Adipose tissue (tissue), 3 donors: ENCODE data around the gene ANXA8L1. TPM values are rescaled to one million over a fixed set of nuclear protein-coding genes. Genes with fewer than 3 reads are reported as not detected.
"Not testable (repeated sequence)": the region's sequence is repeated elsewhere in the genome, so short reads cannot be mapped to it uniquely, and the experiment has no call there.

Experiments used
- H3K27ac ChIP-seq: one replicate; pipeline ENCODE4 v1.5.1; 2013; ENCODE audit warnings: low read depth, low read length
- WGBS, 3 donors: extraction: QIAGEN DNeasy Blood & Tissue Kit; methylation state at CpG; one replicate each; pipeline ENCODE4 v1.1.7; 2013; 5-methylcytosine and 5-hydroxymethylcytosine counted together
- polyA plus RNA-seq, 3 donors: library from polyadenylated mRNA; stranded (reverse); fragments of 200-250 nt; gene quantifications; one replicate each; pipeline ENCODE4 v1.2.3, GENCODE V29; 2013
- donor health status: healthy with polysubstance abuse.
- donor health status: Bipolar disorder and iron deficiency.
- donor health status: healthy.

Gene ANXA8L1
- polyA plus RNA-seq, 3 donors: 0.15 to 5.9 (median 5.6) TPM

- no CpG with 5 or more reads among the region's 11 CpGs for whole genome bisulfite sequencing, 3 donors
- not testable (repeated sequence) for H3K27ac ChIP-seq
Measured at GRCh38 chr10:46387309-46387902, 11.8 kb downstream of the ANXA8L1 start.

DNA sequence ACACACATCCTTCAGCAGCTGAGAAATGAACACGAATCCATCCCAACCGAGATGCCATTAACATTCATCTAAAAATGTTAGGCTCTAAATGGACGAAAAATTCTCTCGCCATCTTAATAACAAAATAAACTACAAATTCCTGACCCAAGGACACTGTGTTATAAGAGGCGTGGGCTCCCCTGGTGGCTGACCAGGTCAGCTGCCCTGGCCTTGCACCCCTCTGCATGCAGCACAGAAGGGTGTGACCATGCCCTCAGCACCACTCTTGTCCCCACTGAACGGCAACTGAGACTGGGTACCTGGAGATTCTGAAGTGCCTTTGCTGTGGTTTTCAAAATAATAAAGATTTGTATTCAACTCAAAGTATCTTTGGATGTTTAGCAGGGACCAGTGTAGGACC is 15.8 kb downstream of the ANXA8L1 start:
- not testable (repeated sequence) for H3K27ac ChIP-seq
- 92 to 99% (median 92%) methylated on average over 2 to 4 of the region's 6 CpGs for WGBS, 3 donors

- 83 to 87% (median 84%) methylated on average over 7 to 8 of the region's 8 CpGs for WGBS, 3 donors
Measured at GRCh38 chr10:46396441-46397279, 21.1 kb downstream of the ANXA8L1 start.

DNA sequence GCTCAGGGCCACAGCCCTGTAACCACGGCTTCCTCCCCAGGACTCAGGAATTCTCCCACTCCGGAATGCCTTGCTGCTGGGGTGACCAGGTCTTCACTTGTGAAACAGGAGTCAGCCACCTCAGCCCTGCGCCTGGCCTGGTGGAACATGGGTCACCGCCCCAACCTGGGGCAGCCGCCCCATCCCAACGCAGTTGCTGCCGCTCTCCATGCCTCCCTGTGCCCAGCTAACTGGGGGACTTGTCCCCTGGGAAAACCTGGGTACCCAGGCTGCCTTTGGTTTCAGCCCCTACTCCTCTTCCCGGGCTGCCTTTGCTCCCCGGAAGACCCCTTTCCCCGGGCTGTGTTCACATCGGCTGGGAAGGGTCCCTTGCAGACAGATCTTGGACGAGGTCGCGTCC is 22.2 kb downstream of the ANXA8L1 start:
- WGBS, 3 donors: 66 to 80% (median 74%) methylated on average over 1 to 6 of the region's 14 CpGs
- H3K27ac ChIP-seq: not testable (repeated sequence)

More at GRCh38 chr10:46396441-46397279, 21.1 kb downstream of the ANXA8L1 start:
- not testable (repeated sequence) for H3K27ac ChIP-seq

GRCh38 chr10:46398212-46398886 is 22.8 kb downstream of the ANXA8L1 start:
- 4 to 7% (median 4%) methylated on average over 6 to 11 of the region's 35 CpGs for WGBS, 3 donors
- H3K27ac ChIP-seq: not testable (repeated sequence)

GRCh38 chr10:46409556-46409955 is 34.0 kb downstream of the ANXA8L1 start:
- 90 to 97% (median 91%) methylated on average over 3 of the region's 3 CpGs for whole genome bisulfite sequencing, 3 donors
- not testable (repeated sequence) for H3K27ac ChIP-seq

DNA sequence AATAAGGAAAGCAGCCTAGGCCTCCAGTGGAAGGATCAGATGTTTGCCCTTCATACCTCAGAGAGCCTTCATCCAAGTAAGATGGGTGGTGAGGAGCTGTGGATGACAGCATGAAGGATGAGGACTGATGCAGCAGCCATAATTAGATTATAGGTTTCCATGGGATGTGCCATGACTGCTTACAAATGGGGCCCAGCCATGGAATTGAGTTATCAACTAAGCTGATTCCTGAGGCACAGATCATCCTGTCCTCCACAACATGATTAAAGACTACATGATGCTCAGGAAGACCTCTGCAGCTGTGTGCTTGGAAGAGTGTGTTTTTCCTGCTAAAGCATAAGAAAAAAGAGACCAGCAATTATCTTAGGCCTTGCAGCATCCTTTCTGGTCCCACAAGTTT is 35.5 kb downstream of the ANXA8L1 start:
- H3K27ac ChIP-seq: not testable (repeated sequence)

GRCh38 chr10:46412665-46413064 is 37.1 kb downstream of the ANXA8L1 start:
- not testable (repeated sequence) for H3K27ac ChIP-seq
- no CpG with 5 or more reads among the region's 5 CpGs for WGBS, 3 donors

DNA sequence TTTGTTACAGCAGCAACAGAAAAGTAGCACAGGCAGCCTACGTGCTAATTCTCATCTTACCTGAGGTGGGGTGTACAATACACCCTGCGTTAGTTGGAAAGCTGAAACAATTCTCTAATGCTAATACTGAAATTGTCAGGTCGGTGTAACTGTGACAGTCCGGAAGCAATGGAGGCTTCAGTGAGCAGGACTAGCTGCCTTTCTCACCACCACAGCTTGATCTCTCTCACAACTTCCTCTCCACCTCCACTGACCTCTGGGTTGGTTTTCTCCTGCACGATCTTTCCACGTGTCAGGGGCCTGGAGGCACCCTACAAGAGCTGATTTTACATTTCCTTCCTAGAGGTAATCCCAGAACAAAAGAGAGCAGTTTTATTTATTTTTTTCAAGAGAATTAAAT is 39.7 kb downstream of the ANXA8L1 start:
- H3K27ac ChIP-seq: not testable (repeated sequence)
- WGBS, 3 donors: 82 to 95% (median 88%) methylated on average over 3 to 4 of the region's 6 CpGs

GRCh38 chr10:46418283-46418682 is 42.7 kb downstream of the ANXA8L1 start:
- WGBS, 3 donors: 63 to 83% (median 82%) methylated on average over 1 to 4 of the region's 7 CpGs
- H3K27ac ChIP-seq: not testable (repeated sequence)

DNA sequence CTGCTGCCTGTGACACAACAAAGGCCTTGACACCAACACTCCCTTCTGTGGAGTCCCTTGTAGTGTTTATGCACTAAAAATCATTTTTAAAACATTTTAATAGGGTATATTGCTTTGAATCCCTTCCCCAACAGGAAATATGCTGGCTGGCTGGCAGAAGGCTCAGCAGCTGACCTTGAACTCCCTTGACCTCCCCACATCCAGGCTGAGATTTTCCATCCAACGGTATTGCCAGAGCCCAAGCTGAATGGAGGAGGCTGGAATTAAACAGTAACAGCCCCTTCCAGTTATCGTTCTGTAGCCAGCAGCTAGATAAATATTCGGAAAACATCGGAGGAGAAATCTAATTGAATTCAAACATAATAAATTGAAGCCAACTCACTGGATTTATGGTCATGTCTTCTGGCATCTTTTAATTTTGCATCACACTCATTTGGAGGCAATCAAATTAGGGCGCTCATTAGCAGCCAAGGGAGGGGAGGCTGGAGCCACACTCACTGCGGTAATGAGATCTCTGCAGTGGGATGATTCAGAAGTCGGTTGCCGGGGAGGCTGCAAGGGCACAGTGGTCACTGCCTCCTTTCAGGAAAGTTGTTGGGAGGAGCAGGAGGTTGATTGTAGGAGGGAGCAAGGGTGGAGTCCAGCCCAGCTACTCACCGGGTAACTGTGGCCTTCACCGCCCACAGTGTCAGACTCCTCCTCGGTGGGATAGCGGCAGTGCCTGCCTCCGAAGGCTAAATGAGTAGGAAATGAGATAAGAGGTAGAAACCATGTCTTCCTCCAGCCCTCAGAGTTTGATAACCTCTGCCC is 44.2 kb downstream of the ANXA8L1 start:
- not testable (repeated sequence) for H3K27ac ChIP-seq
- WGBS, 3 donors: 46 to 68% (median 47%) methylated on average over 3 to 4 of the region's 13 CpGs

DNA sequence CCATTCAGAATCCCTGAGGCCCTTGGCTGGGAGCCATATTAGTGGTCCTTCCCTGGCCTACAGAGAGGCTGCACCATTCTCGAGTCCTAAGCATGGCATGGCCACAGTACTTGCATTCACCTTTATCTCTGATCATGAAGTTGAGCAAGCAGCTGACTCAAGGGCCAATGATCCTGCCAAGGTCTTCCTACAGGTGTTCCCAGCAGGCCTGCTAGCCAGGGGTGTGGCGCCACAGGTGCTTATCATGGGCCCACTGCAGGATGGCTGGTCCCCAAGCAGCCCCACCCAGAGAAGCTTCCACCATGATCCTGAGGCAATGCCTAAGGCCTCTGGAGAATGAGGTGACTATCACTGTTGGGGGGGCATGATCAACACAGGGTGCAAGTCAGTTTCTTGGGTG is 48.0 kb downstream of the ANXA8L1 start:
- WGBS, 3 donors: no CpG with 5 or more reads among the region's 2 CpGs
- H3K27ac ChIP-seq: not testable (repeated sequence)

DNA sequence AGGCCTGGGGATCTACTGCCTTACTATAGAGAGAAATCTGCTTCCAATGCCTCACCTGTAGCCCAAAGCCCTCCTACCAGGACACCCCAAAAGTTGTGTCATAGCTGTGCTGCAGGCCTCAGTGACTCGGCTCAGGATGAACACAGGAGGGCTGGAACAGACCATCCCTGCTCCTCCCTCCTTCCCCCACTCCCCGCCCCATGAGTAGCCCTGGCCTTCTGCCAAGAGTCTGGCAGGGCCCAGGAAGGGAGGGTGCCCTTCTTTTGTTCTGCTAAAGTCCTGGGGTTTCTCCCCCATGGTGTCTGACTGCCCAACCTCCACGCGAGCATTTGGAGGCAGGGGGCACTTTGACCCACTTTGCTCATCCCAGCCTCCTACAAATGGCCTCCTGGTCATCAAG is 65.4 kb downstream of the ANXA8L1 start:
- WGBS, 3 donors: no CpG with 5 or more reads among the region's 4 CpGs
- H3K27ac ChIP-seq: not testable (repeated sequence)

Other genes with a start within 250 kb of the ANXA8L1 start
- gene ANTXRL, start 88.8 kb upstream of the ANXA8L1 start, polyA plus RNA-seq: 1 to 10 TPM in 1 of 3 donors, not detected in 2; 1.9 TPM
- gene NPY4R, start 90.2 kb downstream of the ANXA8L1 start, polyA plus RNA-seq: under 1 TPM in 2 of 3 donors, not detected in 1; 0.04 to 0.05 TPM
- gene GPRIN2, start 180.9 kb downstream of the ANXA8L1 start, polyA plus RNA-seq: 1 to 10 TPM in 1 of 3 donors, under 1 TPM in 2; 0.11 to 2.3 (median 0.46) TPM
- gene SYT15, start 203.4 kb downstream of the ANXA8L1 start, polyA plus RNA-seq: 1 to 10 TPM; 1.7 to 3.3 (median 1.7) TPM